DMS 273 treated with DMSO at 0.1 percent for 48 hours (cell line): Measurements from ENCODE around the gene ZFAND5.

ENCODE experiments used
- DNase-seq: peaks from one replicate; lab custom pipeline; 2025; lab: John Stamatoyannopoulos, UW

The ZFAND5 gene

GRCh38 chr9:72322678-72323077 is 42.3 kb downstream of the ZFAND5 start:
- DNase-seq, result no peak

GRCh38 chr9:72322259-72322658 is 42.7 kb downstream of the ZFAND5 start:
- no peak for DNase-seq

GRCh38 chr9:72315510-72316311 is 49.3 kb downstream of the ZFAND5 start:
- DNase-seq, result peak; percentile 97

GRCh38 chr9:72315089-72315509 is 49.9 kb downstream of the ZFAND5 start:
- peak; percentile 72 for DNase-seq

- DNase-seq, result no peak
Measured at GRCh38 chr9:72313507-72313906, 51.5 kb downstream of the ZFAND5 start.

GRCh38 chr9:72312386-72312987 is 52.5 kb downstream of the ZFAND5 start:
- DNase-seq, result no peak

GRCh38 chr9:72309364-72310133 is 55.5 kb downstream of the ZFAND5 start:
- no peak for DNase-seq

- DNase-seq, result no peak
Measured at GRCh38 chr9:72306761-72307160, 58.2 kb downstream of the ZFAND5 start.

- DNase-seq, result no peak
Measured at GRCh38 chr9:72305707-72306106, 59.3 kb downstream of the ZFAND5 start.

- DNase-seq, result peak; percentile 22
Measured at GRCh38 chr9:72305102-72305546, 59.9 kb downstream of the ZFAND5 start.

GRCh38 chr9:72304538-72304937 is 60.5 kb downstream of the ZFAND5 start:
- DNase-seq, result no peak
